ENCODE results near the gene AKT3.

The AKT3 gene

GRCh38 chr1:243739335-243740003, 110.6 kb downstream of the AKT3 start:
- no peak for TF ChIP-seq CTCF (IDR thresholded peaks at IDR 0.05; ENCODE audit: control insufficient read depth, insufficient read depth, low read depth, low read length, missing control alignments)
- no peak for DNase-seq (ENCODE audit: low read depth)
- H3K4me3 ChIP-seq (ENCODE audit: control insufficient read depth, low read depth, low read length) = no peak overlapping the region

DNA sequence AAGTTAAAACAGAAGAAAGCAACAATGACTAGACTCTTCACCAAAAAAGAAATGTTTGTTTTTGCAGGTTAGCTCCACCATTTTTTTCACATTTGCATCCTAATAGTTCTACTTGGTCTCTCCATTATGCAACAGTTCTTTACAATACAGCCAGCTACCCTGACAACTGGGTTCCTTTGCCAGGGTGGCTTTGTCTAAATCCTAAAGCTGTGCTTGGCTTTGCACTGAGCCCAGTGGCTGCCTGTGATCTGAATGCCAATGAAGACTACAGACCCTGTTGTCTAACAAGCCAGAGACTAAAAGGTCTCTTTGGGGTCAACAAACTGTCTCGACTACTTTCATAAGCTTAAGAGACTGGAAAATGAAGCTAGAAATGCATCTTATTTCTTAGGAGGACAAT, 112.0 kb downstream of the AKT3 start:
- no peak for TF ChIP-seq CTCF (IDR thresholded peaks at IDR 0.05; ENCODE audit: control insufficient read depth, insufficient read depth, low read depth, low read length, missing control alignments)
- no peak for DNase-seq (ENCODE audit: low read depth)
- no peak overlapping the region for H3K4me3 ChIP-seq (ENCODE audit: control insufficient read depth, low read depth, low read length)

GRCh38 chr1:243735457-243735856, 114.6 kb downstream of the AKT3 start:
- TF ChIP-seq CTCF (IDR thresholded peaks at IDR 0.05; ENCODE audit: control insufficient read depth, insufficient read depth, low read depth, low read length, missing control alignments) = no peak
- DNase-seq (ENCODE audit: low read depth) = no peak
- no peak overlapping the region for H3K4me3 ChIP-seq (ENCODE audit: control insufficient read depth, low read depth, low read length)

DNA sequence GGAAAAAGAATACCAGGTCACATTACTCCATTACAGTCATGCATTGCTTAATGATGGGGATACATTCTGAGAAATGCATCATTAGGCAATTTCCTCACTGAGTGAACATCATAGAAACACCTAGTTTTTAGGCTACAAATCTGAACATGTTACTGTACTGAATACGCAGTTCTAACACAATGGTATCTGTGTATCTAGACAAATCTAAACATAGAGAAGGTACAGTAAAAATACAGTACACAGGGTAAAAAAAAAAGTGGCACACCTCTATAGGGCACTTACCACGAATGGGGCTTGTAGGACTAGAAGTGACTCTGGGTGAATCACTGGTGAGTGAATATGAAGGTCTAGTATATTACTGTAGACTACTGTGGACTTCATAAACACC, 115.7 kb downstream of the AKT3 start:
- H3K4me3 ChIP-seq (ENCODE audit: control insufficient read depth, low read depth, low read length) = no peak overlapping the region
- TF ChIP-seq CTCF (IDR thresholded peaks at IDR 0.05; ENCODE audit: control insufficient read depth, insufficient read depth, low read depth, low read length, missing control alignments) = no peak
- DNase-seq (ENCODE audit: low read depth) = no peak

- DNase-seq (ENCODE audit: low read depth) = no peak
- no peak overlapping the region for H3K4me3 ChIP-seq (ENCODE audit: control insufficient read depth, low read depth, low read length)
- TF ChIP-seq CTCF (IDR thresholded peaks at IDR 0.05; ENCODE audit: control insufficient read depth, insufficient read depth, low read depth, low read length, missing control alignments) = no peak
These were observed 116.3 kb downstream of the AKT3 start for GRCh38 chr1:243733670-243734307.

DNA sequence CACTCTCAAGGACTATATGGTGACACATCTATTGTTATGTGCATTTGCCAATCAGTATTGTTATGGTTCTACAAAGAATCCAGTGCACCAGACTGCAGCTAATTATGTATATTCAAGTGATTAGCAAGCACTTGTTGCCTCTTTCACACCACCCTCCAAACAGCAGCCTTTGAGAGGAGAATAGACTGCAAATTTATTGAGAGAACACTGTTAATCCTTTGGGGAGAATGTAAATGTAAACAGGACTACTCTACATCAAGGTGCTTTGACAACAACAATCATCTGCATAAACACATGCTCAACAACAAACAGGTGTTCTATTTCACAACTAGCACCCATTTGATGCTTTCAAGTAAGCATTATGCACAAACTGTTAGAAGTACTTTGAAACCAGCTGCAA, 117.4 kb downstream of the AKT3 start:
- no peak overlapping the region for H3K4me3 ChIP-seq (ENCODE audit: control insufficient read depth, low read depth, low read length)
- no peak for TF ChIP-seq CTCF (IDR thresholded peaks at IDR 0.05; ENCODE audit: control insufficient read depth, insufficient read depth, low read depth, low read length, missing control alignments)
- no peak for DNase-seq (ENCODE audit: low read depth)

Data from AG09309 (cell line).